ENCODE measurements around the gene DICER1. TPM values are rescaled to one million over a fixed set of nuclear protein-coding genes. Genes with fewer than 3 reads are reported as not detected.

DICER1 gene
- total RNA-seq, 1 donor from 2014 or later: 69.6 TPM

GRCh38 chr14:95057147-95057546 is 100.2 kb downstream of the DICER1 start:
- no peaks in the 10 kb centered on the region for H3K27me3 Mint-ChIP-seq
- H3K4me1 Mint-ChIP-seq: no peaks in the 10 kb centered on the region
- CTCF ChIA-PET: no interaction called here
- no peaks in the 10 kb centered on the region for H3K36me3 Mint-ChIP-seq (ENCODE audit: low read depth)
- H3K4me3 Mint-ChIP-seq: no peak overlapping the region
- TF ChIP-seq CTCF (IDR thresholded peaks at IDR 0.05): no peak
- no peaks in the 10 kb centered on the region for H3K9me3 Mint-ChIP-seq
- intact Hi-C loops (cut with micrococcal nuclease): no loop called here
- H3K27ac Mint-ChIP-seq: no peak overlapping the region
- POLR2A ChIA-PET: no interaction called here
- ATAC-seq (ENCODE audit: low read depth) (no peak), DNase-seq (no peak)

- DNase-seq (no peak), ATAC-seq (ENCODE audit: low read depth) (no peak)
- H3K36me3 Mint-ChIP-seq (ENCODE audit: low read depth): no peaks in the 10 kb centered on the region
- intact Hi-C loops (cut with micrococcal nuclease): no loop called here
- POLR2A ChIA-PET: no interaction called here
- no peaks in the 10 kb centered on the region for H3K9me3 Mint-ChIP-seq
- no peaks in the 10 kb centered on the region for H3K4me1 Mint-ChIP-seq
- CTCF ChIA-PET: no interaction called here
- H3K27me3 Mint-ChIP-seq: no peaks in the 10 kb centered on the region
- no peak overlapping the region for H3K27ac Mint-ChIP-seq
- TF ChIP-seq CTCF (IDR thresholded peaks at IDR 0.05): no peak
- H3K4me3 Mint-ChIP-seq: no peak overlapping the region
These were observed 100.9 kb downstream of the DICER1 start for GRCh38 chr14:95056476-95056875.

GRCh38 chr14:95055318-95055717 is 102.0 kb downstream of the DICER1 start:
- Mint-ChIP-seq H3K9me3 (no peaks in the 10 kb centered on the region), H3K4me1 (no peaks in the 10 kb centered on the region), H3K36me3 (ENCODE audit: low read depth) (no peaks in the 10 kb centered on the region), H3K27ac (no peak overlapping the region), H3K4me3 (no peak overlapping the region), H3K27me3 (no peaks in the 10 kb centered on the region)
- ChIA-PET POLR2A (no interaction called here), CTCF (no interaction called here)
- DNase-seq (no peak), ATAC-seq (ENCODE audit: low read depth) (no peak)
- no peak for TF ChIP-seq CTCF (IDR thresholded peaks at IDR 0.05)
- intact Hi-C loops (cut with micrococcal nuclease): no loop called here

- intact Hi-C loops (cut with micrococcal nuclease): no loop called here
- CTCF ChIA-PET: no interaction called here
These were observed 102.7 kb downstream of the DICER1 start for GRCh38 chr14:95054346-95055280.

More at GRCh38 chr14:95054346-95055280, 102.7 kb downstream of the DICER1 start:
- Mint-ChIP-seq H3K9me3 (no peaks in the 10 kb centered on the region), H3K27me3 (no peaks in the 10 kb centered on the region), H3K4me1 (no peaks in the 10 kb centered on the region), H3K4me3 (no peak overlapping the region), H3K36me3 (ENCODE audit: low read depth) (no peaks in the 10 kb centered on the region), H3K27ac (no peak overlapping the region)
- DNase-seq: no peak
- ATAC-seq (ENCODE audit: low read depth): no peak
- no peak for TF ChIP-seq CTCF (IDR thresholded peaks at IDR 0.05)
- POLR2A ChIA-PET: no interaction called here

Measured in activated B cell treated with CpG ODN at 0.5 μM for 24 hours (primary cell).